HEK293 (cell line): ENCODE data around the gene FAM83F.
A peak's percentile ranks its signal among the peaks of the same experiment; 100 is the strongest.

Source experiments
- EGR2 ChIP-seq: fragments of 450-650 bp; formaldehyde crosslinking; IDR thresholded peaks from 2 replicates; pipeline ENCODE4 v1.5.1; 2016; ENCODE audit warnings: low read depth, missing biosample characterization, missing genetic modification characterization
- KLF1 ChIP-seq: fragments of 450-650 bp; formaldehyde crosslinking; IDR thresholded peaks from 2 replicates; pipeline ENCODE4 v1.5.1; 2016; ENCODE audit warnings: missing biosample characterization, missing genetic modification characterization
- KLF16 ChIP-seq: fragments of 450-650 bp; formaldehyde crosslinking; IDR thresholded peaks from 2 replicates; pipeline ENCODE4 v1.5.1; 2017; ENCODE audit warnings: missing biosample characterization, missing genetic modification characterization
- KLF9 ChIP-seq: fragments of 450-650 bp; formaldehyde crosslinking; IDR thresholded peaks from 2 replicates; pipeline ENCODE4 v1.5.1; 2016; ENCODE audit warnings: missing biosample characterization, missing genetic modification characterization, low read depth
- PRDM1 ChIP-seq: fragments of 450-650 bp; formaldehyde crosslinking; IDR thresholded peaks from 2 replicates; pipeline ENCODE4; 2016; ENCODE audit warnings: missing biosample characterization, missing genetic modification characterization
- SCRT1 ChIP-seq: fragments of 450-650 bp; formaldehyde crosslinking; IDR thresholded peaks from 2 replicates; pipeline ENCODE4 v1.5.1; 2016; ENCODE audit warnings: missing biosample characterization, missing genetic modification characterization, borderline replicate concordance
- SP3 ChIP-seq: fragments of 450-650 bp; formaldehyde crosslinking; IDR thresholded peaks from 2 replicates; pipeline ENCODE4 v1.5.1; 2016; ENCODE audit warnings: missing biosample characterization, missing genetic modification characterization
- YY2 ChIP-seq: fragments of 450-650 bp; formaldehyde crosslinking; IDR thresholded peaks from 2 replicates; pipeline ENCODE4 v1.5.1; 2016; ENCODE audit warnings: missing biosample characterization, missing genetic modification characterization
- ZBTB17 ChIP-seq: fragments of 450-650 bp; formaldehyde crosslinking; IDR thresholded peaks from 2 replicates; pipeline ENCODE4 v1.5.1; 2016; ENCODE audit warnings: missing biosample characterization, missing genetic modification characterization
- ZBTB8A ChIP-seq: fragments of 450-650 bp; formaldehyde crosslinking; IDR thresholded peaks from 2 replicates; pipeline ENCODE4 v1.5.1; 2016; ENCODE audit warnings: missing biosample characterization, missing genetic modification characterization
- ZNF292 ChIP-seq: fragments of 450-650 bp; formaldehyde crosslinking; IDR thresholded peaks from 2 replicates; pipeline ENCODE4 v1.5.1; 2016; ENCODE audit warnings: low read depth, missing biosample characterization, missing genetic modification characterization, borderline replicate concordance
- ZNF324 ChIP-seq: fragments of 450-650 bp; formaldehyde crosslinking; IDR thresholded peaks from 2 replicates; pipeline ENCODE4 v1.5.1; 2016; ENCODE audit warnings: missing biosample characterization, missing genetic modification characterization
- ZNF544 ChIP-seq: fragments of 450-650 bp; formaldehyde crosslinking; IDR thresholded peaks from 2 replicates; pipeline ENCODE4 v1.5.0; 2017; ENCODE audit warnings: missing biosample characterization, missing genetic modification characterization
- ZNF629 ChIP-seq: fragments of 450-650 bp; formaldehyde crosslinking; IDR thresholded peaks from 2 replicates; pipeline ENCODE4 v1.5.1; 2017; ENCODE audit warnings: missing biosample characterization, missing genetic modification characterization
- ZNF776 ChIP-seq: fragments of 450-650 bp; formaldehyde crosslinking; IDR thresholded peaks from 2 replicates; pipeline ENCODE4 v1.5.0; 2017; ENCODE audit warnings: missing biosample characterization, missing genetic modification characterization, borderline replicate concordance
- ZXDB ChIP-seq: fragments of 450-650 bp; formaldehyde crosslinking; IDR thresholded peaks from 2 replicates; pipeline ENCODE4 v1.5.1; 2016; ENCODE audit warnings: missing biosample characterization, missing genetic modification characterization
- TF ChIP-seq, protein P1 (sequence below): fragments of 450-650 bp; formaldehyde crosslinking; conservative IDR thresholded peaks from 2 replicates; pipeline ENCODE4 v1.5.1; 2016; ENCODE audit warnings: low read depth, missing biosample characterization, missing genetic modification characterization
- TF ChIP-seq, protein P2 (sequence below): fragments of 450-650 bp; formaldehyde crosslinking; IDR thresholded peaks from 2 replicates; pipeline ENCODE4 v1.5.1; 2016; ENCODE audit warnings: missing biosample characterization, missing genetic modification characterization
- TF ChIP-seq, protein P3 (sequence below): fragments of 450-650 bp; formaldehyde crosslinking; IDR thresholded peaks from 2 replicates; pipeline ENCODE4 v1.5.1; 2016; ENCODE audit warnings: missing biosample characterization, missing genetic modification characterization
- TF ChIP-seq, protein P4 (sequence below): fragments of 450-650 bp; formaldehyde crosslinking; IDR thresholded peaks from 2 replicates; pipeline ENCODE4 v1.5.1; 2016; ENCODE audit warnings: missing biosample characterization, missing genetic modification characterization
- TF ChIP-seq, protein P5 (sequence below): fragments of 450-650 bp; formaldehyde crosslinking; IDR thresholded peaks from 2 replicates; pipeline ENCODE4 v1.5.1; 2016; ENCODE audit warnings: missing biosample characterization, missing genetic modification characterization
- TF ChIP-seq, protein P6 (sequence below): fragments of 450-650 bp; formaldehyde crosslinking; IDR thresholded peaks from 2 replicates; pipeline ENCODE4 v1.5.1; 2016; ENCODE audit warnings: missing biosample characterization, missing genetic modification characterization

FAM83F gene

DNA sequence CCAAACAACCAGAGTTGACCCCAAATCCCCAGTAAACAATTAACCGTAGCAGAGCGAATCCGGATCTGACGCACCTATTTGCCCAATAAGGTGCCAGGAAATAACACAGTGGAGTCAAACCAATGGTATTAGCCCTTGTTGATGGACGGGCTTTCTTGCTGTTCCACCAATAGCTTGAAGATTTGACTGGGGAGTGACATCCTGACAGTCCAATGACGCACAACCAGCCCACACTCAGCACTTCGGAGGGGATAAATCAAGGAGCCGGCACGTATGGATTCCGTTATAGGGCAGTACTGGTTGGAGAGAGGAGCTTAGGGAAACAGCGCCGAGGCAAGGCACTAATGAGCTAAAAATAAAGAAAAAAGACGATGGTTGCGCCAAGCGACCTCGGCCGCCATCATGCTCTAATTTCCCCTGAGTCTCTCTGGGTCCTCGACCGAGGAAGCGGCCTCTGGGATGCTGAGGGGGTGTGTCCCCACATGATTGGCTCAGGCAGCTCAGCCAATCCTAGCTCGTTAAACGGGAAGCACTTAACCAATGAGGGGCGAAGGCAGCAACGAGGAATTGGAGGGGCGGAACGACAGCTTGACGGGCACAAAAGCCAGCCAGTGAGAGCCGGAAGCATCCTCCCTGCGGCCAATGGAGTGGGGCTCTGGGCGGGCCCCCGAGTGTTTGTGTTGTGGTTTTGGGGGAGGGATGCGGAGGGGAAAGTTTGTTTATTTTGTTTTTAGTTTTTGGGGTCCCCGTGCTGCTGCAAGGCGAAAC is 49.5 kb downstream of the FAM83F start (continued):
- TF ChIP-seq, protein P1, sequence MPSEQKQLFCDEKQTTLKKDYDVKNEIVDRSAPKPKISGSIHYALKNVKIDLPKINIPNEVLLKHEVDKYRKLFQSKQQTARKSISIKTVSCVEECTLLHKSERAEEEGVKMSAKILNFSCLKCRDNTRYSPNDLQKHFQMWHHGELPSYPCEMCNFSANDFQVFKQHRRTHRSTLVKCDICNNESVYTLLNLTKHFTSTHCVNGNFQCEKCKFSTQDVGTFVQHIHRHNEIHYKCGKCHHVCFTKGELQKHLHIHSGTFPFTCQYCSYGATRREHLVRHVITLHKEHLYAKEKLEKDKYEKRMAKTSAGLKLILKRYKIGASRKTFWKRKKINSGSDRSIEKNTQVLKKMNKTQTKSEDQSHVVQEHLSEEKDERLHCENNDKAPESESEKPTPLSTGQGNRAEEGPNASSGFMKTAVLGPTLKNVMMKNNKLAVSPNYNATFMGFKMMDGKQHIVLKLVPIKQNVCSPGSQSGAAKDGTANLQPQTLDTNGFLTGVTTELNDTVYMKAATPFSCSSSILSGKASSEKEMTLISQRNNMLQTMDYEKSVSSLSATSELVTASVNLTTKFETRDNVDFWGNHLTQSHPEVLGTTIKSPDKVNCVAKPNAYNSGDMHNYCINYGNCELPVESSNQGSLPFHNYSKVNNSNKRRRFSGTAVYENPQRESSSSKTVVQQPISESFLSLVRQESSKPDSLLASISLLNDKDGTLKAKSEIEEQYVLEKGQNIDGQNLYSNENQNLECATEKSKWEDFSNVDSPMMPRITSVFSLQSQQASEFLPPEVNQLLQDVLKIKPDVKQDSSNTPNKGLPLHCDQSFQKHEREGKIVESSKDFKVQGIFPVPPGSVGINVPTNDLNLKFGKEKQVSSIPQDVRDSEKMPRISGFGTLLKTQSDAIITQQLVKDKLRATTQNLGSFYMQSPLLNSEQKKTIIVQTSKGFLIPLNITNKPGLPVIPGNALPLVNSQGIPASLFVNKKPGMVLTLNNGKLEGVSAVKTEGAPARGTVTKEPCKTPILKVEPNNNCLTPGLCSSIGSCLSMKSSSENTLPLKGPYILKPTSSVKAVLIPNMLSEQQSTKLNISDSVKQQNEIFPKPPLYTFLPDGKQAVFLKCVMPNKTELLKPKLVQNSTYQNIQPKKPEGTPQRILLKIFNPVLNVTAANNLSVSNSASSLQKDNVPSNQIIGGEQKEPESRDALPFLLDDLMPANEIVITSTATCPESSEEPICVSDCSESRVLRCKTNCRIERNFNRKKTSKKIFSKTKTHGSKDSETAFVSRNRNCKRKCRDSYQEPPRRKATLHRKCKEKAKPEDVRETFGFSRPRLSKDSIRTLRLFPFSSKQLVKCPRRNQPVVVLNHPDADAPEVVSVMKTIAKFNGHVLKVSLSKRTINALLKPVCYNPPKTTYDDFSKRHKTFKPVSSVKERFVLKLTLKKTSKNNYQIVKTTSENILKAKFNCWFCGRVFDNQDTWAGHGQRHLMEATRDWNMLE: peak; percentile 89
- TF ChIP-seq ZNF544 (tag by site-specific recombination) (no peak), ZNF292 (tag by site-specific recombination) (no peak), ZBTB17 (tag by site-specific recombination) (peak; percentile 91), SP3 (peak; percentile 87), KLF1 (peak; percentile 21; the same call in 1 of the 2 replicates), ZXDB (tag by site-specific recombination) (peak; percentile 74), YY2 (tag by site-specific recombination) (peak; percentile 79), ZBTB8A (tag by site-specific recombination) (0 out of 2 replicates have a peak, but pooled peaks have one; percentile 30), ZNF776 (tag by site-specific recombination) (no peak), KLF9 (tag by site-specific recombination) (peak; percentile 97), PRDM1 (tag by site-specific recombination) (peak; percentile 64), KLF16 (peak; percentile 52; the same call in 1 of the 2 replicates), SCRT1 (tag by site-specific recombination) (no peak), ZNF324 (tag by site-specific recombination) (peak; percentile 50; the same call in 1 of the 2 replicates), EGR2 (tag by site-specific recombination) (peak; percentile 44), ZNF629 (tag by site-specific recombination) (peak; percentile 7)
- TF ChIP-seq, protein P2, sequence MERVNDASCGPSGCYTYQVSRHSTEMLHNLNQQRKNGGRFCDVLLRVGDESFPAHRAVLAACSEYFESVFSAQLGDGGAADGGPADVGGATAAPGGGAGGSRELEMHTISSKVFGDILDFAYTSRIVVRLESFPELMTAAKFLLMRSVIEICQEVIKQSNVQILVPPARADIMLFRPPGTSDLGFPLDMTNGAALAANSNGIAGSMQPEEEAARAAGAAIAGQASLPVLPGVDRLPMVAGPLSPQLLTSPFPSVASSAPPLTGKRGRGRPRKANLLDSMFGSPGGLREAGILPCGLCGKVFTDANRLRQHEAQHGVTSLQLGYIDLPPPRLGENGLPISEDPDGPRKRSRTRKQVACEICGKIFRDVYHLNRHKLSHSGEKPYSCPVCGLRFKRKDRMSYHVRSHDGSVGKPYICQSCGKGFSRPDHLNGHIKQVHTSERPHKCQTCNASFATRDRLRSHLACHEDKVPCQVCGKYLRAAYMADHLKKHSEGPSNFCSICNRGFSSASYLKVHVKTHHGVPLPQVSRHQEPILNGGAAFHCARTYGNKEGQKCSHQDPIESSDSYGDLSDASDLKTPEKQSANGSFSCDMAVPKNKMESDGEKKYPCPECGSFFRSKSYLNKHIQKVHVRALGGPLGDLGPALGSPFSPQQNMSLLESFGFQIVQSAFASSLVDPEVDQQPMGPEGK (tag by site-specific recombination): peak; percentile 89
- TF ChIP-seq, protein P3, sequence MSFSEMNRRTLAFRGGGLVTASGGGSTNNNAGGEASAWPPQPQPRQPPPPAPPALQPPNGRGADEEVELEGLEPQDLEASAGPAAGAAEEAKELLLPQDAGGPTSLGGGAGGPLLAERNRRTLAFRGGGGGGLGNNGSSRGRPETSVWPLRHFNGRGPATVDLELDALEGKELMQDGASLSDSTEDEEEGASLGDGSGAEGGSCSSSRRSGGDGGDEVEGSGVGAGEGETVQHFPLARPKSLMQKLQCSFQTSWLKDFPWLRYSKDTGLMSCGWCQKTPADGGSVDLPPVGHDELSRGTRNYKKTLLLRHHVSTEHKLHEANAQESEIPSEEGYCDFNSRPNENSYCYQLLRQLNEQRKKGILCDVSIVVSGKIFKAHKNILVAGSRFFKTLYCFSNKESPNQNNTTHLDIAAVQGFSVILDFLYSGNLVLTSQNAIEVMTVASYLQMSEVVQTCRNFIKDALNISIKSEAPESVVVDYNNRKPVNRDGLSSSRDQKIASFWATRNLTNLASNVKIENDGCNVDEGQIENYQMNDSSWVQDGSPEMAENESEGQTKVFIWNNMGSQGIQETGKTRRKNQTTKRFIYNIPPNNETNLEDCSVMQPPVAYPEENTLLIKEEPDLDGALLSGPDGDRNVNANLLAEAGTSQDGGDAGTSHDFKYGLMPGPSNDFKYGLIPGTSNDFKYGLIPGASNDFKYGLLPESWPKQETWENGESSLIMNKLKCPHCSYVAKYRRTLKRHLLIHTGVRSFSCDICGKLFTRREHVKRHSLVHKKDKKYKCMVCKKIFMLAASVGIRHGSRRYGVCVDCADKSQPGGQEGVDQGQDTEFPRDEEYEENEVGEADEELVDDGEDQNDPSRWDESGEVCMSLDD (tag by site-specific recombination): peak; percentile 93; the same call in 1 of the 2 replicates
- TF ChIP-seq, protein P4, sequence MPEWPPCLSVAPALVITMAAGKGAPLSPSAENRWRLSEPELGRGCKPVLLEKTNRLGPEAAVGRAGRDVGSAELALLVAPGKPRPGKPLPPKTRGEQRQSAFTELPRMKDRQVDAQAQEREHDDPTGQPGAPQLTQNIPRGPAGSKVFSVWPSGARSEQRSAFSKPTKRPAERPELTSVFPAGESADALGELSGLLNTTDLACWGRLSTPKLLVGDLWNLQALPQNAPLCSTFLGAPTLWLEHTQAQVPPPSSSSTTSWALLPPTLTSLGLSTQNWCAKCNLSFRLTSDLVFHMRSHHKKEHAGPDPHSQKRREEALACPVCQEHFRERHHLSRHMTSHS (tag by site-specific recombination): no peak
- TF ChIP-seq, protein P5, sequence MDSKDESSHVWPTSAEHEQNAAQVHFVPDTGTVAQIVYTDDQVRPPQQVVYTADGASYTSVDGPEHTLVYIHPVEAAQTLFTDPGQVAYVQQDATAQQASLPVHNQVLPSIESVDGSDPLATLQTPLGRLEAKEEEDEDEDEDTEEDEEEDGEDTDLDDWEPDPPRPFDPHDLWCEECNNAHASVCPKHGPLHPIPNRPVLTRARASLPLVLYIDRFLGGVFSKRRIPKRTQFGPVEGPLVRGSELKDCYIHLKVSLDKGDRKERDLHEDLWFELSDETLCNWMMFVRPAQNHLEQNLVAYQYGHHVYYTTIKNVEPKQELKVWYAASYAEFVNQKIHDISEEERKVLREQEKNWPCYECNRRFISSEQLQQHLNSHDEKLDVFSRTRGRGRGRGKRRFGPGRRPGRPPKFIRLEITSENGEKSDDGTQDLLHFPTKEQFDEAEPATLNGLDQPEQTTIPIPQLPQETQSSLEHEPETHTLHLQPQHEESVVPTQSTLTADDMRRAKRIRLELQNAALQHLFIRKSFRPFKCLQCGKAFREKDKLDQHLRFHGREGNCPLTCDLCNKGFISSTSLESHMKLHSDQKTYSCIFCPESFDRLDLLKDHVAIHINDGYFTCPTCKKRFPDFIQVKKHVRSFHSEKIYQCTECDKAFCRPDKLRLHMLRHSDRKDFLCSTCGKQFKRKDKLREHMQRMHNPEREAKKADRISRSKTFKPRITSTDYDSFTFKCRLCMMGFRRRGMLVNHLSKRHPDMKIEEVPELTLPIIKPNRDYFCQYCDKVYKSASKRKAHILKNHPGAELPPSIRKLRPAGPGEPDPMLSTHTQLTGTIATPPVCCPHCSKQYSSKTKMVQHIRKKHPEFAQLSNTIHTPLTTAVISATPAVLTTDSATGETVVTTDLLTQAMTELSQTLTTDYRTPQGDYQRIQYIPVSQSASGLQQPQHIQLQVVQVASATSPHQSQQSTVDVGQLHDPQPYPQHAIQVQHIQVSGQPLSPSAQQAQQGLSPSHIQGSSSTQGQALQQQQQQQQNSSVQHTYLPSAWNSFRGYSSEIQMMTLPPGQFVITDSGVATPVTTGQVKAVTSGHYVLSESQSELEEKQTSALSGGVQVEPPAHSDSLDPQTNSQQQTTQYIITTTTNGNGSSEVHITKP: peak; percentile 92
- TF ChIP-seq, protein P6, sequence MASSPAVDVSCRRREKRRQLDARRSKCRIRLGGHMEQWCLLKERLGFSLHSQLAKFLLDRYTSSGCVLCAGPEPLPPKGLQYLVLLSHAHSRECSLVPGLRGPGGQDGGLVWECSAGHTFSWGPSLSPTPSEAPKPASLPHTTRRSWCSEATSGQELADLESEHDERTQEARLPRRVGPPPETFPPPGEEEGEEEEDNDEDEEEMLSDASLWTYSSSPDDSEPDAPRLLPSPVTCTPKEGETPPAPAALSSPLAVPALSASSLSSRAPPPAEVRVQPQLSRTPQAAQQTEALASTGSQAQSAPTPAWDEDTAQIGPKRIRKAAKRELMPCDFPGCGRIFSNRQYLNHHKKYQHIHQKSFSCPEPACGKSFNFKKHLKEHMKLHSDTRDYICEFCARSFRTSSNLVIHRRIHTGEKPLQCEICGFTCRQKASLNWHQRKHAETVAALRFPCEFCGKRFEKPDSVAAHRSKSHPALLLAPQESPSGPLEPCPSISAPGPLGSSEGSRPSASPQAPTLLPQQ: peak; percentile 43; the same call in 1 of the 2 replicates
